Left lung (tissue), 10 donors: Measurements from ENCODE around the gene YAE1. TPM values are rescaled to one million over a fixed set of nuclear protein-coding genes. Genes with fewer than 3 reads are reported as not detected.
A peak's percentile ranks its signal among the peaks of the same experiment; 100 is the strongest.

Source experiments
- ATAC-seq: fragments of 200-7000 bp; cut with Tn5 transposase; one replicate; pipeline ENCODE4 v1.9.1; 2020; ENCODE audit warnings: moderate library complexity
- DNase-seq, 4 donors: peaks; one replicate each; pipeline ENCODE4 v3.0.0-alpha.2; 2013 to 2020
- H3K27ac ChIP-seq, 2 donors: fragments of 200-600 bp; sonication (generic) in 1 of 2; one replicate each; pipeline versions ENCODE4 v1.5.0 to v1.8.0; 2020 to 2021
- H3K27me3 ChIP-seq, 2 donors: fragments of 200-600 bp; sonication (generic) in 1 of 2; one replicate each; pipeline versions ENCODE4 v1.5.0 to v1.8.0; 2020 to 2021
- H3K36me3 ChIP-seq, 2 donors: fragments of 200-600 bp; sonication (generic) in 1 of 2; one replicate each; pipeline versions ENCODE4 v1.5.0 to v1.8.0; 2020 to 2021
- H3K4me1 ChIP-seq, 2 donors: fragments of 200-600 bp; one replicate each; pipeline ENCODE4 v1.8.0; 2021
- H3K4me3 ChIP-seq, 2 donors: fragments of 200-600 bp; sonication (generic) in 1 of 2; one replicate each; pipeline versions ENCODE4 v1.5.0 to v1.8.0; 2020 to 2021; ENCODE audit warnings: mild to moderate bottlenecking in 1 of 2
- H3K9me3 ChIP-seq, 2 donors: fragments of 200-600 bp; sonication (generic) in 1 of 2; one replicate each; pipeline versions ENCODE4 v1.5.0 to v1.8.0; 2020 to 2021
- intact Hi-C, 2 donors: fragments of 100-400 bp; cut with DNase I; formaldehyde crosslinking; loops; one replicate each; pipeline versions ENCODE4 v1.11.2 to v1.14.2; 2022
- polyA plus RNA-seq, 6 donors: library from polyadenylated mRNA; unstranded; fragments of 120-200 nt; gene quantifications; one replicate each; pipeline ENCODE4 v1.2.1, GENCODE V29; 2013; ENCODE audit not compliant: insufficient read length in 6 of 6
- total RNA-seq, 2 donors: library from RNA; stranded (reverse); fragmentation: NEBNext Ultra II Directional; extraction: Animal tissue kit (Norgen Biotek cat#: 25700); gene quantifications; one replicate each; pipeline ENCODE4 v1.2.1, GENCODE V29; 2021
- TF ChIP-seq, protein P1 (sequence below), 2 donors: fragments of 200-600 bp; sonication (generic) in 1 of 2; IDR thresholded peaks; one replicate each; pipeline versions ENCODE4 v1.5.0 to v1.8.0; 2021; ENCODE audit warnings: antibody characterized with exemption in 2 of 2
- donor health status: DM: no; HTN: yes; CAD: no.
- donor health status: DM: no; HTN: no; CAD: no.

Gene YAE1
- total and polyA plus RNA-seq, 8 donors = 16.8 to 62.4 (median 50.7) TPM

DNA sequence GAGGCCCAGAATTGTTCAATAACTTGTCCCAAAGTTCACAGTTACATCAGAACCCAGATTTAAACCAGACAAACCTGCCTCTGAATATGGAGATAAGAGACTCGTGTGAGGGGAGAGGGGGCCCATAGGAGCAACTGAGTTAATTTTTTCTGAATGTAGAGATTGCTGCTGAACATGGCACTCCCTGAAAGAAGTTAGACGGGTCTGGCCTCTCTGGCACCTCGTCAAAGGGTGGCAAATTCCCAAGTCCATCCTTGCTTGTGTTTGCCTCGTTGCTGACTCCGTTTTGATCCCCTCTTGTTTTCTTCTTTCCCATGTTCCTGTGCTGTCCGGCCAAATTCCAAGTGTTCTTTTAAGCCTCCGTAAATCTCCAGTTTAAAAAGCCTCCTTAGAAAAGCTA, 35.2 kb upstream of the YAE1 start:
- no peak overlapping the region for H3K4me3 ChIP-seq
- intact Hi-C loops = no loop called here
- TF ChIP-seq, protein P1, sequence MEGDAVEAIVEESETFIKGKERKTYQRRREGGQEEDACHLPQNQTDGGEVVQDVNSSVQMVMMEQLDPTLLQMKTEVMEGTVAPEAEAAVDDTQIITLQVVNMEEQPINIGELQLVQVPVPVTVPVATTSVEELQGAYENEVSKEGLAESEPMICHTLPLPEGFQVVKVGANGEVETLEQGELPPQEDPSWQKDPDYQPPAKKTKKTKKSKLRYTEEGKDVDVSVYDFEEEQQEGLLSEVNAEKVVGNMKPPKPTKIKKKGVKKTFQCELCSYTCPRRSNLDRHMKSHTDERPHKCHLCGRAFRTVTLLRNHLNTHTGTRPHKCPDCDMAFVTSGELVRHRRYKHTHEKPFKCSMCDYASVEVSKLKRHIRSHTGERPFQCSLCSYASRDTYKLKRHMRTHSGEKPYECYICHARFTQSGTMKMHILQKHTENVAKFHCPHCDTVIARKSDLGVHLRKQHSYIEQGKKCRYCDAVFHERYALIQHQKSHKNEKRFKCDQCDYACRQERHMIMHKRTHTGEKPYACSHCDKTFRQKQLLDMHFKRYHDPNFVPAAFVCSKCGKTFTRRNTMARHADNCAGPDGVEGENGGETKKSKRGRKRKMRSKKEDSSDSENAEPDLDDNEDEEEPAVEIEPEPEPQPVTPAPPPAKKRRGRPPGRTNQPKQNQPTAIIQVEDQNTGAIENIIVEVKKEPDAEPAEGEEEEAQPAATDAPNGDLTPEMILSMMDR (IDR thresholded peaks at IDR 0.05) = no peak
- ATAC-seq = peak; percentile 21
- H3K27me3 ChIP-seq = no peaks in the 10 kb centered on the region
- no peaks in the 10 kb centered on the region for H3K9me3 ChIP-seq
- no peaks in the 10 kb centered on the region for H3K4me1 ChIP-seq
- no peaks in the 10 kb centered on the region for H3K36me3 ChIP-seq
- H3K27ac ChIP-seq = no peak overlapping the region
- peak in 1 of 4 donors; percentile 56 for DNase-seq

DNA sequence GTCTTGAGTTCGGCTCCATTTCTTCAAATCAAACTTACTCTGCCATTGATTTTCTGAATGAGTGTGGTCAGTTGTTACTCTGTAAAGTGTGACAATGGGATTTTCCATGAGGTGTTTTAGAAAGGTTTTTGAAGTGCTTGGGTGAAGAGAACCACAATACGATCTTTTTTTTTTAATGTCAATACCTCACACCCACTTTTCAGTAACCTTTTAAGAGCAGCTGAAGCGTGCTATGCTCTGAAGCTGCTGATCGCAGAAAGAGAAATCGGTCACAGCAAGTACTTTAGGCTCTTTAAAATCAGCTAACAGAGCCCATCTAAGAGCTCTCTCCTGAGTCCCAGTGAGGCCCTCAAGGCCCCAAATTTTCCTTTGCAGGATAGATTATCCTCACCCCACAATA, 34.4 kb upstream of the YAE1 start:
- Histone ChIP-seq H3K9me3 (no peaks in the 10 kb centered on the region), H3K4me1 (no peaks in the 10 kb centered on the region), H3K4me3 (no peak overlapping the region), H3K36me3 (no peaks in the 10 kb centered on the region), H3K27ac (no peak overlapping the region), H3K27me3 (no peaks in the 10 kb centered on the region)
- TF ChIP-seq, protein P1 (IDR thresholded peaks at IDR 0.05) = no peak
- intact Hi-C loops = no loop called here
- ATAC-seq (peak; percentile 35), DNase-seq (no peak)

DNA sequence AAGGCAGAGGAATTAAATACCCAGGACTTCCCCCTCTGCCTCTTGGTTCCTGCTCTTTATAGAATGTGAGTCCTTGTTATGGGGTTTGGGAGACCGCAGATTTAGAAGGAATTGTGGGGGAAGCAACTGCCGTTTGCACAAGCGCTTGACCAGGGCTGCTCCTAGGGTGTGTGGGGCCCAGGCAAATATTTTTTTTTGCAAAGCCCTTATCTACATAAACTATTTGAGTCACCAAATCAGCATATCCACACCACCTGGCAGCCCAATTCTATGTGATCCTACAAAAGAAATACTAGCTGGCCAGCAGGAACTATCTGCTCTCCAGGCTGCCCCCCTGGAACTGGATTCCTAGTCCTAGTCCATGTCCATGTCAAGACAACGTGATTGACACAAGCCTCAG, 33.4 kb upstream of the YAE1 start:
- no peak for ATAC-seq
- Histone ChIP-seq H3K4me1 (no peaks in the 10 kb centered on the region), H3K4me3 (no peak overlapping the region), H3K9me3 (no peaks in the 10 kb centered on the region), H3K27me3 (no peaks in the 10 kb centered on the region), H3K36me3 (no peaks in the 10 kb centered on the region), H3K27ac (no peak overlapping the region)
- intact Hi-C loops = no loop called here
- TF ChIP-seq, protein P1 (IDR thresholded peaks at IDR 0.05) = no peak
- DNase-seq = no peak

DNA sequence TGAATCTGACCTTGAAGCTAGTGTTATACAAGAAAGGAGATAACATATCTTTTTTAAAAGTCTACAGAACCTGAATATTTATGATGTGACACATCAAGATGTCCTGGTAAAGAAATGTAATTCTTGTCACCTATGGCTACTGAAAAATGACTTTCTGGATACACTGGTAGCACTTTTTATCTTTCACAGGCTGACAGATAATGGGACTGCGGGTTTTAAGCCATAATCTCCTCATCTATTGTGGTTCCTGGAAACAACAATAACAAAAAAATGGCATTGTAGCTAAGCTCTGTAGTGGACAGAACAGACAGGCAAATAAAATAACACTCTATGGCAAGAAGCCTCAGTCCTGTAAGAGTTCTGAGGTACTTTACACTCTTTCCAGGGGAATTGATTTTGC, 31.6 kb upstream of the YAE1 start:
- Histone ChIP-seq H3K36me3 (no peaks in the 10 kb centered on the region), H3K4me1 (no peaks in the 10 kb centered on the region), H3K27me3 (no peaks in the 10 kb centered on the region), H3K9me3 (no peaks in the 10 kb centered on the region), H3K4me3 (no peak overlapping the region), H3K27ac (no peak overlapping the region)
- ATAC-seq (no peak), DNase-seq (no peak)
- intact Hi-C loops = no loop called here
- TF ChIP-seq, protein P1 (IDR thresholded peaks at IDR 0.05) = no peak

DNA sequence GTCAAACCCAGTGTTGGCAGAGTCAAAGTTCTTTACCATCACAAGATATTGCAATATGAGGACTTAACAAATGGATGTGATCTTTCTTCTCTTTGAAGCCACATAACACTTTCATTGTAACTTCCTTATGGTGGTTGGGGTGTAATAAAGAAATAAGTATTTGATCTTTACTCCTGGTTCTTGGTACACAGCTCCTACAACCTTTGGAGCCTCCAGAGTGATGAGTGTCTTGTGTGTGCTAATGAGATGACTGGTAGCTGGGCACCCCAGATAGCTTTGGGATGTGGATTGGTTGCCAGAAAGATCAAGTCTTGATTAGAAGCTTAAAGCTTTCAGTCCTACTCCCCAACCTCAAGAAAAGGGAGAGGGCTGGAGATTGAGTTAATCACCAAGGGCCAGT, 31.1 kb upstream of the YAE1 start:
- Histone ChIP-seq H3K27ac (no peak overlapping the region), H3K4me3 (no peak overlapping the region), H3K36me3 (no peaks in the 10 kb centered on the region), H3K27me3 (no peaks in the 10 kb centered on the region), H3K4me1 (no peaks in the 10 kb centered on the region), H3K9me3 (no peaks in the 10 kb centered on the region)
- ATAC-seq = no peak
- DNase-seq = no peak
- TF ChIP-seq, protein P1 (IDR thresholded peaks at IDR 0.05) = no peak
- intact Hi-C loops = no loop called here
